ENCODE results near the gene ACAA2. TPM values are rescaled to one million over a fixed set of nuclear protein-coding genes. Genes with fewer than 3 reads are reported as not detected.

ACAA2 gene
- total and polyA plus RNA-seq, 4 donors, result 55.6 to 1,315 (median 646) TPM

GRCh38 chr18:49756671-49757362, 56.5 kb downstream of the ACAA2 start (continued):
- TF ChIP-seq EGR1 (IDR thresholded peaks at IDR 0.05; ENCODE audit: low read depth in 2 of 2) (no peak), FOXA1 (IDR thresholded peaks at IDR 0.05) (no peak), ZBTB33 (IDR thresholded peaks at IDR 0.05) (no peak), JUND (IDR thresholded peaks at IDR 0.05) (no peak)

- TF ChIP-seq RXRA (IDR thresholded peaks at IDR 0.05) (no peak), FOXA2 (IDR thresholded peaks at IDR 0.05) (no peak), EGR1 (IDR thresholded peaks at IDR 0.05; ENCODE audit: low read depth in 2 of 2) (no peak), JUND (IDR thresholded peaks at IDR 0.05) (no peak), RAD21 (IDR thresholded peaks at IDR 0.05) (no peak), GABPA (IDR thresholded peaks at IDR 0.05 in 1 of 2, conservative IDR thresholded peaks at IDR 0.05 in 1 of 2) (no peak), TAF1 (conservative IDR thresholded peaks at IDR 0.05) (no peak)
- DNase-seq (ENCODE audit: low spot score), result no peak
- Histone ChIP-seq H3K4me3 (ENCODE audit: low read depth in 1 of 3, low read length in 3 of 3) (no peak overlapping the region), H3K9me3 (ENCODE audit: control insufficient read depth in 4 of 4, low read length in 3 of 4) (no peaks in the 10 kb centered on the region), H3K9ac (ENCODE audit: low read depth in 1 of 2, low read length in 2 of 2) (no peak overlapping the region), H3K4me1 (ENCODE audit: control insufficient read depth in 4 of 4, insufficient read depth in 4 of 4, low read length in 3 of 4) (peaks cover 6 to 24% (median 18%) of the 10 kb centered on the region in 4 donors), H3K27me3 (ENCODE audit: control insufficient read depth in 4 of 4, insufficient read depth in 4 of 4, low read length in 3 of 4) (no peaks in the 10 kb centered on the region), H3K27ac (ENCODE audit: low read depth in 1 of 2, low read length in 2 of 2) (no peak overlapping the region), H3K36me3 (ENCODE audit: control insufficient read depth in 4 of 4, insufficient read depth in 3 of 4, low read depth in 1 of 4, low read length in 3 of 4) (no peaks in the 10 kb centered on the region)
- WGBS, result 70% methylated on average over 6 of the region's 6 CpGs
Observed at GRCh38 chr18:49756135-49756534, 57.2 kb downstream of the ACAA2 start.

GRCh38 chr18:49755489-49755888, 57.8 kb downstream of the ACAA2 start:
- no peak overlapping the region for H3K9ac ChIP-seq (ENCODE audit: low read depth in 1 of 2, low read length in 2 of 2)
- H3K27ac ChIP-seq (ENCODE audit: low read depth in 1 of 2, low read length in 2 of 2), result no peak overlapping the region
- no peaks in the 10 kb centered on the region for H3K36me3 ChIP-seq (ENCODE audit: control insufficient read depth in 4 of 4, insufficient read depth in 3 of 4, low read depth in 1 of 4, low read length in 3 of 4)
- WGBS, result 83% methylated on average over 6 of the region's 6 CpGs
- H3K4me3 ChIP-seq (ENCODE audit: low read depth in 1 of 3, low read length in 3 of 3), result no peak overlapping the region
- no peak for TF ChIP-seq CTCF (IDR thresholded peaks at IDR 0.05; ENCODE audit: low read depth, low read length, missing input control)
- no peak for TF ChIP-seq FOXA2 (IDR thresholded peaks at IDR 0.05)
- no peak for TF ChIP-seq HNF4G (IDR thresholded peaks at IDR 0.05)
- TF ChIP-seq RXRA (IDR thresholded peaks at IDR 0.05), result no peak
- TF ChIP-seq SP1 (IDR thresholded peaks at IDR 0.05), result no peak
- TF ChIP-seq EGR1 (IDR thresholded peaks at IDR 0.05; ENCODE audit: low read depth in 2 of 2), result no peak
- TF ChIP-seq JUND (IDR thresholded peaks at IDR 0.05), result no peak
- TF ChIP-seq FOXA1 (IDR thresholded peaks at IDR 0.05), result no peak
- TF ChIP-seq ATF3 (IDR thresholded peaks at IDR 0.05), result no peak
- TF ChIP-seq GABPA (IDR thresholded peaks at IDR 0.05 in 1 of 2, conservative IDR thresholded peaks at IDR 0.05 in 1 of 2), result no peak
- TF ChIP-seq NR2F2 (IDR thresholded peaks at IDR 0.05), result no peak
- no peak for TF ChIP-seq TAF1 (conservative IDR thresholded peaks at IDR 0.05)
- TF ChIP-seq MAX (IDR thresholded peaks at IDR 0.05), result no peak
- no peak for TF ChIP-seq REST (IDR thresholded peaks at IDR 0.05)
- TF ChIP-seq RAD21 (IDR thresholded peaks at IDR 0.05), result no peak
- no peak for TF ChIP-seq HNF4A (conservative IDR thresholded peaks at IDR 0.05)
- no peak for TF ChIP-seq YY1 (IDR thresholded peaks at IDR 0.05)
- TF ChIP-seq ZBTB33 (IDR thresholded peaks at IDR 0.05), result no peak
- no peaks in the 10 kb centered on the region for H3K9me3 ChIP-seq (ENCODE audit: control insufficient read depth in 4 of 4, low read length in 3 of 4)
- no peaks in the 10 kb centered on the region for H3K27me3 ChIP-seq (ENCODE audit: control insufficient read depth in 4 of 4, insufficient read depth in 4 of 4, low read length in 3 of 4)
- peaks cover 6 to 24% (median 18%) of the 10 kb centered on the region in 4 donors for H3K4me1 ChIP-seq (ENCODE audit: control insufficient read depth in 4 of 4, insufficient read depth in 4 of 4, low read length in 3 of 4)
- DNase-seq (ENCODE audit: low spot score), result no peak
